PC-3 (cell line): ENCODE data around the gene TMEM98.

Source experiments
- EZH2 ChIP-seq: fragments of 300-600 bp; sonication (generic); IDR thresholded peaks from one replicate; pipeline ENCODE4 v1.6.1; 2017; ENCODE audit warnings: antibody characterized with exemption, mild to moderate bottlenecking, low read length; ENCODE audit not compliant: unreplicated experiment
- EZH2phosphoT487 ChIP-seq: fragments of 300-600 bp; sonication (generic); IDR thresholded peaks from 2 replicates; pipeline ENCODE4 v1.6.1; 2018; ENCODE audit warnings: mild to moderate bottlenecking, antibody characterized with exemption, low read length, borderline replicate concordance
- TF ChIP-seq, protein P1 (sequence below): fragments of 300-600 bp; sonication (generic); conservative IDR thresholded peaks from 2 replicates; pipeline ENCODE4 v1.5.1; 2017; ENCODE audit warnings: antibody characterized with exemption, low read depth, mild to moderate bottlenecking, low read length

DNA sequence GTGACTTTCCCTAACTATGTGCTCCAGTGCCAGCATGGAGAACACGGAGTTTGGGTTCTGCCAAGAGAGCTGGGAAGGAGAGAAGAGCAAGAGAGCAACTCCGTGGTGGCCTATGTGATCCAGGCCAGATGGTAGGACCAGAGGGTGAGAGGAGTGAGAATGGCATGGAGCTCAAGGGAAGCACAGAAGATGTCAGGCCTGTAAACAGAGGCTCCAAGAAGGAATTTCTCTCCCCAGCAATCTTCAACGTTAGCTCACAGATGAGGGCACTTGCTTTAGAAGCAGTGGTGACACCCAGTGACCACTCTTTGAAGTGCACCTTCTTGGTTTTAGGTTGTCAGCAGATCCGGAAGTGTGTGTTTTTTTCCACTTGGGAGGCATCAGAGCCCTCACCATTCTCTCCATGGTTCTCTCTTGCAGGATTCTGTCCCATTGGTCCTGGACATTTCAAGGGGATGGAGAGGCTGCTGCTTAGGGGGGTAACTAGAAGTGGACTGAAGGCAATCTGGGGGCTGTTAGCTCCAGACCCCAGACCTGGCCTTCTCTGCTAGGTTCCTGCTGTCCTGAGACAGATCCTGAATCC is 18.1 kb upstream of the TMEM98 start:
- TF ChIP-seq, protein P1, sequence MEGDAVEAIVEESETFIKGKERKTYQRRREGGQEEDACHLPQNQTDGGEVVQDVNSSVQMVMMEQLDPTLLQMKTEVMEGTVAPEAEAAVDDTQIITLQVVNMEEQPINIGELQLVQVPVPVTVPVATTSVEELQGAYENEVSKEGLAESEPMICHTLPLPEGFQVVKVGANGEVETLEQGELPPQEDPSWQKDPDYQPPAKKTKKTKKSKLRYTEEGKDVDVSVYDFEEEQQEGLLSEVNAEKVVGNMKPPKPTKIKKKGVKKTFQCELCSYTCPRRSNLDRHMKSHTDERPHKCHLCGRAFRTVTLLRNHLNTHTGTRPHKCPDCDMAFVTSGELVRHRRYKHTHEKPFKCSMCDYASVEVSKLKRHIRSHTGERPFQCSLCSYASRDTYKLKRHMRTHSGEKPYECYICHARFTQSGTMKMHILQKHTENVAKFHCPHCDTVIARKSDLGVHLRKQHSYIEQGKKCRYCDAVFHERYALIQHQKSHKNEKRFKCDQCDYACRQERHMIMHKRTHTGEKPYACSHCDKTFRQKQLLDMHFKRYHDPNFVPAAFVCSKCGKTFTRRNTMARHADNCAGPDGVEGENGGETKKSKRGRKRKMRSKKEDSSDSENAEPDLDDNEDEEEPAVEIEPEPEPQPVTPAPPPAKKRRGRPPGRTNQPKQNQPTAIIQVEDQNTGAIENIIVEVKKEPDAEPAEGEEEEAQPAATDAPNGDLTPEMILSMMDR: peak; percentile 66
- TF ChIP-seq EZH2phosphoT487 (no peak), EZH2 (no peak)
